ENCODE measurements around the gene WSB1. TPM values are rescaled to one million over a fixed set of nuclear protein-coding genes. Genes with fewer than 3 reads are reported as not detected.

WSB1 gene
- total and polyA plus RNA-seq, 4 experiments from 2014 or later, result 122 to 157 (median 141) TPM

DNA sequence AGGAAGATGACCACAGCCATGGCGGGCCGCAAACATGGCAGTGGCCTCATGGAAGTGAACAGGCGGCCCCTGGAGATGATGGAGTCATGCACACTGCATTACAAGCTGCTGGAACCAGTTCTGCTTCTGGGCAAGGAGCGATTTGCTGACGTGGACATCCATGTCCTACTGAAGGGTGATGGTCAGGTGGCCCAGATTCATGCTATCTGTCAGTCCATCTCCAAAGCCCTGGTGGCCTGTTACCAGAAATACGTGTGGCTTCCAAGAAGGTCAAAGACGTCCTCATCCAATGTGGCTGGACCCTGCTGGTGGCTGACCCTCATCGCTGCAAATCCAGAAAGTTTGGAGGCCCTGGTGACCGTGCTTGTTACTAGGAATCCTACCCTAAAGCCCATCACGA, 13.4 kb upstream of the WSB1 start:
- H3K4me3 ChIP-seq (ENCODE audit: low read length in 2 of 2), result no peak overlapping the region
- Mint-ChIP-seq H3K4me1 (no peaks in the 10 kb centered on the region), H3K36me3 (no peaks in the 10 kb centered on the region), H3K27me3 (peaks cover 0 to 3% of the 10 kb centered on the region in 2 donors), H3K27ac (no peak overlapping the region), H3K4me3 (no peak overlapping the region), H3K9me3 (no peaks in the 10 kb centered on the region)
- H3K4me1 ChIP-seq (ENCODE audit: insufficient read depth, low read length), result no peaks in the 10 kb centered on the region
- POLR2A ChIA-PET (ENCODE audit: partially characterized antibody), result interaction anchor here (1.0 kb wide), 1 partner anchor 14 kb away, joined by 3 read pairs; the partner anchor contains the start of gene WSB1
- intact Hi-C loops (cut with micrococcal nuclease), result no loop called here
- H3K27me3 ChIP-seq (ENCODE audit: insufficient read depth, low read length), result no peaks in the 10 kb centered on the region
- CTCF ChIA-PET (ENCODE audit: partially characterized antibody), result no interaction called here
- DNase-seq, result no peak
- H3K36me3 ChIP-seq (ENCODE audit: insufficient read depth, low read length), result no peaks in the 10 kb centered on the region
- no peak overlapping the region for H3K27ac ChIP-seq (ENCODE audit: low read depth, low read length)
- no peaks in the 10 kb centered on the region for H3K9me3 ChIP-seq (ENCODE audit: control insufficient read depth in 1 of 2, low read length in 2 of 2)

DNA sequence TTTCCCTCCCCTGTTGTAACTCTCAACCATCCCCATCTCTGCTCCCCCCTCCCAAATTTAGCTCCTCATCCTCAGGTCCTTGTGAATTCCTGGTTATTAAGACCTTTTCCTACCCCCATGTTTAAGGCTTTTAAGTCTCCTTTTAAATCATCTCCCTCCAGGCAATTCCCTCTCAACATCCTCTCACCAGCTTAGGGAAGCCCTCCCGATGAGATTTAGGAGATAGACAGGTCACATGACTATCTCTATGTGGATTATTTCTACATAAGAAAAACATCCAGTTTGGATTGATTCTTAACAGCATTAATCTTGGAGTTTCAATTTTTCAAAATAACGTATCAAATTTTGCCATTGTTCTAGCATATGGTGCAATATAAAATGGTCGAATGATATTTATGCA, 12.5 kb upstream of the WSB1 start:
- POLR2A ChIA-PET (ENCODE audit: partially characterized antibody), result interaction anchor here (1.5 to 1.8 kb wide), 2 partner anchors 12 to 13 kb away, joined by 5 read pairs; partner anchors contain the start of gene WSB1
- Histone ChIP-seq H3K9me3 (ENCODE audit: control insufficient read depth in 1 of 2, low read length in 2 of 2) (no peaks in the 10 kb centered on the region), H3K4me1 (ENCODE audit: insufficient read depth, low read length) (no peaks in the 10 kb centered on the region), H3K4me3 (ENCODE audit: low read length in 2 of 2) (no peak overlapping the region), H3K36me3 (ENCODE audit: insufficient read depth, low read length) (no peaks in the 10 kb centered on the region), H3K27ac (ENCODE audit: low read depth, low read length) (no peak overlapping the region), H3K27me3 (ENCODE audit: insufficient read depth, low read length) (no peaks in the 10 kb centered on the region)
- H3K27me3 Mint-ChIP-seq, result peaks cover 0 to 5% of the 10 kb centered on the region in 2 donors
- H3K27ac Mint-ChIP-seq, result no peak overlapping the region
- no peak overlapping the region for H3K4me3 Mint-ChIP-seq
- H3K36me3 Mint-ChIP-seq, result no peaks in the 10 kb centered on the region
- no peaks in the 10 kb centered on the region for H3K9me3 Mint-ChIP-seq
- intact Hi-C loops (cut with micrococcal nuclease), result no loop called here
- no peaks in the 10 kb centered on the region for H3K4me1 Mint-ChIP-seq
- no peak for DNase-seq
- CTCF ChIA-PET (ENCODE audit: partially characterized antibody), result interaction anchor here (1.1 kb wide), 1 partner anchor 10 kb away, joined by 3 read pairs; no protein-coding TSS in a partner anchor

GRCh38 chr17:27282054-27282551, 11.8 kb upstream of the WSB1 start:
- Mint-ChIP-seq H3K9me3 (no peaks in the 10 kb centered on the region), H3K36me3 (no peaks in the 10 kb centered on the region), H3K4me3 (no peak overlapping the region), H3K27me3 (peaks cover 0 to 5% of the 10 kb centered on the region in 2 donors), H3K4me1 (no peaks in the 10 kb centered on the region), H3K27ac (no peak overlapping the region)
- DNase-seq, result no peak
- H3K36me3 ChIP-seq (ENCODE audit: insufficient read depth, low read length), result no peaks in the 10 kb centered on the region
- ChIA-PET POLR2A (ENCODE audit: partially characterized antibody) (interaction anchor here (1.5 to 1.8 kb wide), 2 partner anchors 11 to 12 kb away, joined by 5 read pairs; partner anchors contain the start of gene WSB1), CTCF (ENCODE audit: partially characterized antibody) (interaction anchor here (1.1 kb wide), 1 partner anchor 9 kb away, joined by 3 read pairs; no protein-coding TSS in a partner anchor)
- no peak overlapping the region for H3K4me3 ChIP-seq (ENCODE audit: low read length in 2 of 2)
- H3K27me3 ChIP-seq (ENCODE audit: insufficient read depth, low read length), result no peaks in the 10 kb centered on the region
- H3K9me3 ChIP-seq (ENCODE audit: control insufficient read depth in 1 of 2, low read length in 2 of 2), result no peaks in the 10 kb centered on the region
- intact Hi-C loops (cut with micrococcal nuclease), result no loop called here
- H3K27ac ChIP-seq (ENCODE audit: low read depth, low read length), result no peak overlapping the region
- H3K4me1 ChIP-seq (ENCODE audit: insufficient read depth, low read length), result no peaks in the 10 kb centered on the region

DNA sequence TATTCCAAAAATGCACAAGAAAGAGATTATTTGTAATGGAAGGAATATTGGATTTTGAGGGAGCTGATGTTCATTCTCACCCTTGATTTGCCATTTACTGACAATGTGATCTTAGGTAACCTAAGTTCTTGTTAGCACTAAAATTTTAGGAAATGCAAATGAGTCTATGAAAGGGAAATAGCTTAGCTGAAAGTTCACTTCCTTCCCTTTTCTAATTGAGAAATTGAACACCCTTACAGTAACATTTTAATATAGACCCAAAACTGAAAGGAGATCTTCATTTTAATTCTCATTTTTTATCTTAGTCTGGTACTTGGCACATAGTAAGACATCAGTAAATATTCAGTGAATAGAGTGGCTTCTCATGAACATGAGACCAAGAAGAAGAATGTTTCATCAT, 10.9 kb upstream of the WSB1 start:
- no peaks in the 10 kb centered on the region for H3K4me1 Mint-ChIP-seq
- H3K36me3 ChIP-seq (ENCODE audit: insufficient read depth, low read length), result no peaks in the 10 kb centered on the region
- H3K36me3 Mint-ChIP-seq, result no peaks in the 10 kb centered on the region
- ChIA-PET POLR2A (ENCODE audit: partially characterized antibody) (interaction anchor here (0.9 kb wide), 1 partner anchor 10 kb away, joined by 3 read pairs; the partner anchor contains the start of gene WSB1), CTCF (ENCODE audit: partially characterized antibody) (no interaction called here)
- H3K9me3 ChIP-seq (ENCODE audit: control insufficient read depth in 1 of 2, low read length in 2 of 2), result no peaks in the 10 kb centered on the region
- no peak overlapping the region for H3K27ac ChIP-seq (ENCODE audit: low read depth, low read length)
- intact Hi-C loops (cut with micrococcal nuclease), result no loop called here
- no peak overlapping the region for H3K4me3 ChIP-seq (ENCODE audit: low read length in 2 of 2)
- H3K27me3 Mint-ChIP-seq, result peaks cover 2 to 5% of the 10 kb centered on the region in 2 donors
- H3K9me3 Mint-ChIP-seq, result no peaks in the 10 kb centered on the region
- DNase-seq, result no peak
- no peak overlapping the region for H3K27ac Mint-ChIP-seq
- H3K27me3 ChIP-seq (ENCODE audit: insufficient read depth, low read length), result no peaks in the 10 kb centered on the region
- H3K4me1 ChIP-seq (ENCODE audit: insufficient read depth, low read length), result no peaks in the 10 kb centered on the region
- no peak overlapping the region for H3K4me3 Mint-ChIP-seq

DNA sequence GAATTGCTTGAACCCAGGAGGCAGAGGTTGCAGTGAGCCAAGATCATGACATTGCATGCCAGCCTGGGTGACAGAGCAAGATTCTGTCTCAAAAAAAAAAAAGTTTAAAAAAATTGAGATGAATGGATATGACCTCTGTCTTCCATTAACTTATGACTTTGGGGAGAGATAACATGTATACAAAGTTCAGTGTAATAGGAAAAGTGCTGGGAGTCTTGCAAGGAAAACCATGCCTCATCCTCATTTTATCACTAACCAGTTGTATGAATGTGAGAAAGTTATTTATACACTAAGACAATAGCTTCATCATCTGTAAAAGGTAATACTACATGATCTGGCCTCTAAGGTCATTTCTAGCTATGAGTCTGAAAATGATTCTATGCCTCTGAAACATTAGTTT, 10.2 kb upstream of the WSB1 start:
- H3K27ac ChIP-seq (ENCODE audit: low read depth, low read length), result no peak overlapping the region
- H3K4me1 Mint-ChIP-seq, result no peaks in the 10 kb centered on the region

GRCh38 chr17:27284811-27285415, 9.0 kb upstream of the WSB1 start:
- CTCF ChIA-PET (ENCODE audit: partially characterized antibody), result interaction anchor here (2.1 kb wide), 1 partner anchor 9 kb away, joined by 6 read pairs; the partner anchor contains the start of gene WSB1
- Mint-ChIP-seq H3K4me1 (no peaks in the 10 kb centered on the region), H3K4me3 (no peak overlapping the region), H3K27me3 (peaks cover 3 to 5% of the 10 kb centered on the region in 2 donors), H3K36me3 (no peaks in the 10 kb centered on the region), H3K9me3 (no peaks in the 10 kb centered on the region), H3K27ac (no peak overlapping the region)
- Histone ChIP-seq H3K9me3 (ENCODE audit: control insufficient read depth in 1 of 2, low read length in 2 of 2) (no peaks in the 10 kb centered on the region), H3K27me3 (ENCODE audit: insufficient read depth, low read length) (no peaks in the 10 kb centered on the region), H3K4me1 (ENCODE audit: insufficient read depth, low read length) (no peaks in the 10 kb centered on the region), H3K36me3 (ENCODE audit: insufficient read depth, low read length) (no peaks in the 10 kb centered on the region), H3K27ac (ENCODE audit: low read depth, low read length) (no peak overlapping the region), H3K4me3 (ENCODE audit: low read length in 2 of 2) (no peak overlapping the region)
- no peak for DNase-seq
- POLR2A ChIA-PET (ENCODE audit: partially characterized antibody), result interaction anchor here (0.9 to 1.4 kb wide), 2 partner anchors 9 to 10 kb away, joined by 3 read pairs; partner anchors contain the start of gene WSB1
- intact Hi-C loops (cut with micrococcal nuclease), result no loop called here

More for the DNA sequence above, 10.2 kb upstream of the WSB1 start:
- no peak for DNase-seq
- H3K4me1 ChIP-seq (ENCODE audit: insufficient read depth, low read length), result no peaks in the 10 kb centered on the region
- no peaks in the 10 kb centered on the region for H3K36me3 ChIP-seq (ENCODE audit: insufficient read depth, low read length)
- H3K36me3 Mint-ChIP-seq, result no peaks in the 10 kb centered on the region
- H3K27ac Mint-ChIP-seq, result no peak overlapping the region
- ChIA-PET CTCF (ENCODE audit: partially characterized antibody) (no interaction called here), POLR2A (ENCODE audit: partially characterized antibody) (interaction anchor here (1.4 kb wide), 1 partner anchor 10 kb away, joined by 3 read pairs; the partner anchor contains the start of gene WSB1)
- no peak overlapping the region for H3K4me3 ChIP-seq (ENCODE audit: low read length in 2 of 2)
- H3K27me3 Mint-ChIP-seq, result peaks cover 2 to 5% of the 10 kb centered on the region in 2 donors
- intact Hi-C loops (cut with micrococcal nuclease), result no loop called here
- H3K9me3 Mint-ChIP-seq, result no peaks in the 10 kb centered on the region
- H3K27me3 ChIP-seq (ENCODE audit: insufficient read depth, low read length), result no peaks in the 10 kb centered on the region
- H3K4me3 Mint-ChIP-seq, result no peak overlapping the region
- H3K9me3 ChIP-seq (ENCODE audit: control insufficient read depth in 1 of 2, low read length in 2 of 2), result no peaks in the 10 kb centered on the region

DNA sequence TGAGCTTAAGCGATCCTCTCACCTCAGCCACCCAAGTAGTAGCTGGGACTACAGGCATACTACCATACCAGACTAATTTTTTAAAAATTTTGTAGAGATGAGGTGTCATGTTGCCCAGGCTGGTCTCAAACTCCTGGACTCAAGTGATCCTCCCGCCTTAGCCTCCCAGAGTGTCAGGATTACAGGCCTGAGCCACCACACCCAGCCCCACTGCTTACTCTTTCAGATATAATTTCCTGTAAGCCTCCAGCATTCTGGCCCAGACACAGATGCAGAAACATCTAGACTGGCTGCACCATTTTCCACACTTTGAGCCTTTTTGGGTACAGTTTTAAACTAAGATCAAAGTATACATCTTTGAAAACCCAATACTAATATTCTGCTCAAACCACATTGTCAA, 8.4 kb upstream of the WSB1 start:
- no peak overlapping the region for H3K27ac ChIP-seq (ENCODE audit: low read depth, low read length)
- no peak overlapping the region for H3K4me3 ChIP-seq (ENCODE audit: low read length in 2 of 2)
- Mint-ChIP-seq H3K9me3 (no peaks in the 10 kb centered on the region), H3K4me3 (no peak overlapping the region), H3K27ac (no peak overlapping the region), H3K36me3 (no peaks in the 10 kb centered on the region), H3K27me3 (peaks cover 3 to 5% of the 10 kb centered on the region in 2 donors), H3K4me1 (no peaks in the 10 kb centered on the region)
- intact Hi-C loops (cut with micrococcal nuclease), result no loop called here
- no peak for DNase-seq
- no peaks in the 10 kb centered on the region for H3K36me3 ChIP-seq (ENCODE audit: insufficient read depth, low read length)
- H3K4me1 ChIP-seq (ENCODE audit: insufficient read depth, low read length), result no peaks in the 10 kb centered on the region
- H3K9me3 ChIP-seq (ENCODE audit: control insufficient read depth in 1 of 2, low read length in 2 of 2), result no peaks in the 10 kb centered on the region
- ChIA-PET CTCF (ENCODE audit: partially characterized antibody) (interaction anchor here (2.1 kb wide), 1 partner anchor 8 kb away, joined by 6 read pairs; the partner anchor contains the start of gene WSB1), POLR2A (ENCODE audit: partially characterized antibody) (interaction anchor here (0.9 kb wide), 1 partner anchor 9 kb away, joined by 3 read pairs; no protein-coding TSS in a partner anchor)
- H3K27me3 ChIP-seq (ENCODE audit: insufficient read depth, low read length), result no peaks in the 10 kb centered on the region
